Skeletal muscle tissue (tissue), 4 donors: Measurements from ENCODE around the gene STK38. TPM values are rescaled to one million over a fixed set of nuclear protein-coding genes. Genes with fewer than 3 reads are reported as not detected.

Source experiments
- H3K27ac ChIP-seq: one replicate; pipeline ENCODE4 v1.7.0; 2013; ENCODE audit warnings: mild to moderate bottlenecking, low read depth, low read length, inconsistent platforms
- H3K27me3 ChIP-seq, 3 donors: one replicate each; pipeline ENCODE4 v1.7.0; 2013; ENCODE audit warnings: low read length in 3 of 3; ENCODE audit not compliant: control insufficient read depth in 3 of 3, insufficient read depth in 3 of 3
- H3K36me3 ChIP-seq, 3 donors: one replicate each; pipeline ENCODE4 v1.7.0; 2013; ENCODE audit warnings: low read length in 3 of 3; ENCODE audit not compliant: control insufficient read depth in 3 of 3, insufficient read depth in 3 of 3
- H3K4me1 ChIP-seq, 3 donors: one replicate each; pipeline ENCODE4 v1.7.0; 2013; ENCODE audit warnings: low read length in 3 of 3, mild to moderate bottlenecking in 3 of 3; ENCODE audit not compliant: control insufficient read depth in 3 of 3, insufficient read depth in 3 of 3
- H3K4me3 ChIP-seq, 3 donors: one replicate each; pipeline ENCODE4 v1.7.0; 2013; ENCODE audit warnings: low read length in 3 of 3
- H3K9ac ChIP-seq, 3 donors: one replicate each; pipeline ENCODE4 v1.7.0; 2013; ENCODE audit warnings: low read length in 3 of 3, mild to moderate bottlenecking in 3 of 3, moderate library complexity in 2 of 3, low read depth in 1 of 3
- H3K9me3 ChIP-seq, 3 donors: one replicate each; pipeline ENCODE4 v1.7.0; 2013; ENCODE audit warnings: low read length in 3 of 3; ENCODE audit not compliant: control insufficient read depth in 3 of 3
- total RNA-seq: library from RNA; depleted of rRNA; stranded (reverse); fragments of >200 nt; gene quantifications from one replicate; pipeline ENCODE4 v1.2.3, GENCODE V29; 2014
- donor health status: Osteomylitis.

STK38 gene
- total RNA-seq, 1 donor from 2014 or later, result 16.2 TPM

DNA sequence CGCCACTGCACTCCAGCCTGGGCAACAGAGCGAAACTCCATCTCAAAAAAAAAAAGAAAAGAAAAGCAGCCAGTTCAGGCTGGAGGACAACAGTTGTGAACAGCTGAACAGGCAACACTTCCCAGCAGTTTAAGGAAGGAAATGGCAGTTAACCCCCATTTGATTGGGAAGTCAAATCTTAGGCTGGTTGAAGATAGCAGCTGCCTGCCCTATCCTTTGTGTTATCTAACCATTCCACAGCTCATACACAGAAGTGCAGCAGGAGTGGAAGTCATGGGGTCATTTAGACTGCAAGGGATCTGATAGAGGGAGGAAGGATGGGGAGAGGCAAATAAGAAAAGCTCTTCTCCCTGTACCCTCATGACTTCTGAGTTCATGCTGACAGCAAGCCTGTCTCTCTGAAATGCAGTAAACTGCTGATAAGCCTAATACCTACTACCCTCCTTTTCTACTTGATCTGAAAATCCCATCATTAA lies 69.2 kb downstream of the STK38 start:
- no peaks in the 10 kb centered on the region for H3K9me3 ChIP-seq
- no peak overlapping the region for H3K4me3 ChIP-seq
- peaks cover 12 to 17% (median 14%) of the 10 kb centered on the region in 3 donors for H3K36me3 ChIP-seq

DNA sequence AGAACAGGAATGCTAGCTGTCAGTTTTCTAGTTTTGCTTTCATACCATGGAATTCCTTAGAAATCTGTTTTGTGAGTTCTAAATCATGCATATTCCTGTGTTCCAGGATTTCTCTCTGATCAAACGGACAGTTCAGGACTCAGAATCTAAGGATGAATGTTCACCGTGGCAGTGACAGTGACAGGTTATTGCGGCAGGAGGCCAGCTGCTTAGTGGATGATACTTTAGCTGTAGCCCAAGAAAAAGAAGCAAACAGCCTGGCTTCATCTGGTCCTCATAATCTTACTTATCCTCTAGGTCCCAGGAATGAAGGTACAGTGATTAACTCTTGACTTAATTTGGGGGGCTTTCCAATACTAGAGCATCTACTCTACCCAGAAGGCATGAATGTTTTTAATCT lies 77.3 kb downstream of the STK38 start:
- Histone ChIP-seq H3K9me3 (no peaks in the 10 kb centered on the region), H3K27ac (no peak overlapping the region), H3K4me1 (no peaks in the 10 kb centered on the region), H3K4me3 (no peak overlapping the region), H3K9ac (no peak overlapping the region), H3K36me3 (peaks cover 2 to 8% (median 4%) of the 10 kb centered on the region in 3 donors), H3K27me3 (no peaks in the 10 kb centered on the region)

More for the DNA sequence above, 69.2 kb downstream of the STK38 start:
- H3K4me1 ChIP-seq, result no peaks in the 10 kb centered on the region
- H3K27me3 ChIP-seq, result no peaks in the 10 kb centered on the region
- H3K9ac ChIP-seq, result no peak overlapping the region
- H3K27ac ChIP-seq, result no peak overlapping the region

DNA sequence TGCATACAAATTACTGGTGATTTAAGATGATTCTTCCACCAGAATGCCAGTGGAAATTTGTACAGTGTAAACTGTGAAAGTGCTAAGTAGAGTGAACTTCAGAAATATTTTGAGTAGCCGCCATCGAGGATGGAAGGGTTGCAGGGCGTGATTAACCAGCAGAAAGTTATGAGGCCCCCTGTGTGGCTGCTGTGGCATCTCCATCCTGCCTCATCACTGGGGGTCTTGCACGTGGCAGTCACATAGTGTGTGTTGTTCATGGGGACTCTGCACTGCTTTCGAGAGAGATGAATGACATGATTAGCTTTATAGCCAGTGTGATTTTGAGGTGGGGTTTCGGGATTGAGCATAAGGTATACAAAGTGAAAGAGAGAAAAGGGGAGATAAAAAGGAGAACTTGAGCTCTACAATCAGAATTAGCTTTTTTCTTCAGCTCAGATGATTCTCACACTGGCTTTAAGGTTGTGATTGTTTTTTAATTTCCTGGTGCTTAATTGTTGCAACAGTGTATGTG lies 78.1 kb downstream of the STK38 start:
- Histone ChIP-seq H3K4me1 (no peaks in the 10 kb centered on the region), H3K27ac (no peak overlapping the region), H3K4me3 (no peak overlapping the region), H3K36me3 (peaks cover 2 to 4% (median 4%) of the 10 kb centered on the region in 3 donors), H3K9me3 (no peaks in the 10 kb centered on the region), H3K9ac (no peak overlapping the region), H3K27me3 (no peaks in the 10 kb centered on the region)

DNA sequence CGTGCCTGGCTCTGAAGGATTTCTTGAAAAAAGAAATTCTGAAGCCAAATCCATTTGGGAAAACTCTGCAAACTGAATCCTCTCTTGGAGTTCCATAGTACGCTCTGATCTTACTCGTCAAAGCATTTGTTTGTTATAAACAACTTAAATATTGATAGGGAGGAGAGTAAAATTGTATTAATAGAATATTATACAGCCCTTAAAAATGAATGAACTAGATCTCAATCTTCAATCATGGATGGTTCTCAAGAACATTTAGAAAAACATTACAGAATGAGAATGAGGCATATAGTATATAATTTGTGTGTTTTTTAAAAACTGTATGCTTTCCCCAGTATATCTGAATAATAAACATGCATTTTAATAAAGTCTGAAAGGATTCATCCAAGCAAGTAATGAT lies 79.7 kb downstream of the STK38 start:
- Histone ChIP-seq H3K27ac (no peak overlapping the region), H3K36me3 (peaks cover 2 to 4% (median 4%) of the 10 kb centered on the region in 3 donors), H3K4me1 (no peaks in the 10 kb centered on the region), H3K9me3 (no peaks in the 10 kb centered on the region), H3K9ac (no peak overlapping the region), H3K27me3 (no peaks in the 10 kb centered on the region), H3K4me3 (no peak overlapping the region)

DNA sequence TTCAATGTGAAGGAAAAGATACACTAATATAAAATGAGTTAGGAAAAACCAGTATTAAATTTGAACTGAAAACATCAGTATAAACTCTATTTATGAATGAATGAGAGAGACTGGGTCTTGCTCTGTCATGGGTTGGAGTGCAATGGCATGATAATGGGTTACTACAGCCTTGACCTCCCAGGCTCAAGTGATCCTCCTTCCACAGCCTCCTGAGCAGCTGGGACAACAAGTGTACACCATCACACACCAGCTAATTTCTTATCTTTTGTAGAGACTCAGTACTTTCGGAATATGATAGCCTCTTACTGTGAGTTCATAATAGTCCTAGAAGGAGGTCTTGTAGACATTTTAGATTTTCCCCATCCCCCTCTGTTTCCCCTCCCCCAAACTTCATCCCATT lies 83.0 kb downstream of the STK38 start:
- Histone ChIP-seq H3K36me3 (no peaks in the 10 kb centered on the region), H3K4me1 (peaks cover 0 to 6% (median 4%) of the 10 kb centered on the region in 3 donors), H3K27ac (no peak overlapping the region), H3K9ac (no peak overlapping the region), H3K4me3 (no peak overlapping the region), H3K27me3 (no peaks in the 10 kb centered on the region), H3K9me3 (no peaks in the 10 kb centered on the region)

- no peak overlapping the region for H3K27ac ChIP-seq
- no peaks in the 10 kb centered on the region for H3K36me3 ChIP-seq
- H3K9me3 ChIP-seq, result no peaks in the 10 kb centered on the region
- peaks cover 0 to 7% (median 4%) of the 10 kb centered on the region in 3 donors for H3K4me1 ChIP-seq
- H3K9ac ChIP-seq, result no peak overlapping the region
- no peak overlapping the region for H3K4me3 ChIP-seq
- no peaks in the 10 kb centered on the region for H3K27me3 ChIP-seq
These were observed 83.6 kb downstream of the STK38 start for GRCh38 chr6:36463676-36464075.

- H3K27me3 ChIP-seq, result no peaks in the 10 kb centered on the region
- H3K4me1 ChIP-seq, result peaks cover 0 to 7% (median 4%) of the 10 kb centered on the region in 3 donors
- H3K9me3 ChIP-seq, result no peaks in the 10 kb centered on the region
- H3K36me3 ChIP-seq, result no peaks in the 10 kb centered on the region
- no peak overlapping the region for H3K27ac ChIP-seq
- H3K4me3 ChIP-seq, result no peak overlapping the region
- no peak overlapping the region for H3K9ac ChIP-seq
These were observed 85.6 kb downstream of the STK38 start for GRCh38 chr6:36461646-36462045.

- H3K27me3 ChIP-seq, result no peaks in the 10 kb centered on the region
- H3K36me3 ChIP-seq, result no peaks in the 10 kb centered on the region
- H3K27ac ChIP-seq, result no peak overlapping the region
- peaks cover 0 to 7% (median 4%) of the 10 kb centered on the region in 3 donors for H3K4me1 ChIP-seq
- no peak overlapping the region for H3K4me3 ChIP-seq
- H3K9ac ChIP-seq, result no peak overlapping the region
- no peaks in the 10 kb centered on the region for H3K9me3 ChIP-seq
These were observed 86.4 kb downstream of the STK38 start for GRCh38 chr6:36460916-36461315.

DNA sequence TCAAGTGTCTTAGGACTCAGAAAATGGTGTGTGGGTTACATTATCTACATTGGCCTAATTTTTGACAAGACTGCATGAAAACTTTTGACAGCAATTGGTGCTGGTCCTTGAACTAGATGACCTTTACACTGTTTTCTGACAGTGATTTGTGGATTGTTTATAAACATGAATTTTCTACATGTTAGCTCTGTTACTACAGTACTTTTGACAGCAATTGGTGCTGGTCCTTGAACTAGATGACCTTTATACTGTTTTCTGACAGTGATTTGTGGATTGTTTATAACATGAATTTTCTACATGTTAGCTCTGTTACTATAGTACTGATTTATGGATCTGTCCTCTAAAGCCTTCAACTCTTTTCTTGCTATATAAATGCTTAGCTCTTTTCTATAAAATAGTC lies 87.8 kb downstream of the STK38 start:
- Histone ChIP-seq H3K4me1 (peaks cover 0 to 7% (median 4%) of the 10 kb centered on the region in 3 donors), H3K27ac (no peak overlapping the region), H3K9me3 (no peaks in the 10 kb centered on the region), H3K27me3 (no peaks in the 10 kb centered on the region), H3K9ac (no peak overlapping the region), H3K4me3 (no peak overlapping the region), H3K36me3 (no peaks in the 10 kb centered on the region)

DNA sequence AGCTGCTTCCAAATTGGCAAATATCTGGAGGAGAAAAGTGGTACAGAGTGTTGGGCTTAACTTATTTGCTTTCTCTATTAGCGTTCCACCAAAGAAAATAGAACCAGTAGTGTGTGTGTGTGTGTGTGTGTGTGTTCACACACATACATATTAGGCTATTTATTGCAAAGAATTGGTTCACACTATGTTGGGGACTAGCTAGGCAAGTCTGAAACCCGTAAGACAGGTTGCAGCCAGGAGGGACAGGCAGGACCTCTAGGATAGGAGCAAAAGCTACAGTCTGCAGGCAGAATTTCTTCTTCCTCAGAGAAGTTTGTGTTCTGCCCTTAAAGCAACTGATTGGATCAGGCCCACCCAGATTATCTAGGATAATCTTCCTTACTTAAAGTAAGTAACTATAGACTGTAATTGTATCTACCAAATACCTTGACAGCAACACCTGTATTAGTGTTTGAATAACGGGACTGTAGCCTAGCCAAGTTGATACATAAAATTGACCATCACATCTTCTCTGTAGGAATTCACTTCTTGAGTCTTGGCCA lies 91.7 kb downstream of the STK38 start:
- Histone ChIP-seq H3K9me3 (no peaks in the 10 kb centered on the region), H3K27me3 (no peaks in the 10 kb centered on the region), H3K4me3 (no peak overlapping the region)

More for the DNA sequence above, 91.7 kb downstream of the STK38 start:
- Histone ChIP-seq H3K36me3 (peaks cover 0 to 3% (median 2%) of the 10 kb centered on the region in 3 donors), H3K4me1 (peaks cover 0 to 6% (median 0%) of the 10 kb centered on the region in 3 donors), H3K9ac (no peak overlapping the region), H3K27ac (no peak overlapping the region)
